K562 (cell line): ENCODE results near the gene BOLA1. TPM values are rescaled to one million over a fixed set of nuclear protein-coding genes. Genes with fewer than 3 reads are reported as not detected.
A peak's percentile ranks its signal among the peaks of the same experiment; 100 is the strongest.

Experiments
- ASH1L ChIP-seq: fragments of 450-650 bp; IDR thresholded peaks from 2 replicates; pipeline ENCODE4 v1.6.1; 2018; ENCODE audit warnings: borderline replicate concordance, mild to moderate bottlenecking, low read depth; ENCODE audit not compliant: partially characterized antibody
- BRCA1 ChIP-seq, 2 experiments: fragments of 450-650 bp in 1 of 2; sonication (generic) in 1 of 2; formaldehyde crosslinking in 1 of 2; IDR thresholded peaks; 2 replicates each; pipeline versions ENCODE4 v1.5.0 to v1.6.1; 2017 to 2020; ENCODE audit warnings: mild to moderate bottlenecking in 1 of 2, missing genetic modification reagents in 1 of 2
- CSDE1 ChIP-seq, 2 experiments: fragments of 450-650 bp; IDR thresholded peaks; 2 replicates each; pipeline ENCODE4 v1.6.1; 2016; ENCODE audit warnings: mild to moderate bottlenecking in 1 of 2
- DLX4 ChIP-seq: fragments of 250-450 bp; sonication (Bioruptor Pico); IDR thresholded peaks from 2 replicates; pipeline ENCODE4 v1.6.1; 2021; ENCODE audit warnings: mild to moderate bottlenecking
- ETS2 ChIP-seq: IDR thresholded peaks from 2 replicates; pipeline ENCODE4 v1.6.1; 2016; ENCODE audit warnings: borderline replicate concordance, missing genetic modification characterization, mild to moderate bottlenecking, moderate library complexity, missing compliant biosample characterization; ENCODE audit not compliant: poor library complexity, severe bottlenecking
- HDAC1 ChIP-seq, 2 experiments: fragments of 450-650 bp; IDR thresholded peaks; 2 replicates each; pipeline ENCODE4 v1.6.1; 2016 to 2017; ENCODE audit warnings: inconsistent platforms in 1 of 2, mild to moderate bottlenecking in 1 of 2, moderate library complexity in 1 of 2
- PHTF2 ChIP-seq: fragments of 250-450 bp; sonication (Bioruptor Pico); IDR thresholded peaks from 2 replicates; pipeline ENCODE4 v1.5.0; 2021; ENCODE audit warnings: mild to moderate bottlenecking
- ZMIZ1 ChIP-seq, 2 experiments: fragments of 150-350 bp in 1 of 2; IDR thresholded peaks; 2 replicates each; pipeline ENCODE4 v1.6.1; 2012 to 2016; ENCODE audit warnings: low read depth in 2 of 2, low read length in 2 of 2, mild to moderate bottlenecking in 1 of 2, moderate library complexity in 1 of 2
- ZNF324 ChIP-seq: fragments of 250-450 bp; sonication (Bioruptor Pico); IDR thresholded peaks from 2 replicates; pipeline ENCODE4 v1.4.0; 2020; ENCODE audit warnings: mild to moderate bottlenecking
- polyA plus RNA-seq, 8 experiments: library from polyadenylated mRNA; depleted of rRNA in 4 of 8; stranded (reverse) in 5 of 8; unstranded in 3 of 8; fragments of >200 nt; fragmentation: Nextera tagmentation in 2 of 8; fragmentation: Illumina TruSeq in 1 of 8; extraction: Ambion mirVana in 2 of 8; extraction: Trizol in 1 of 8; gene quantifications; 2 replicates each; pipeline versions ENCODE4 v1.2.1 to v1.2.3, GENCODE V29; 2011 to 2014; ENCODE audit warnings: inconsistent platforms in 1 of 8, missing spikeins in 1 of 8
- total RNA-seq, 7 experiments: library from RNA; depleted of rRNA in 6 of 7; stranded (reverse); fragments of >200 nt in 6 of 7; fragmentation: Illumina TruSeq in 2 of 7; extraction: Trizol in 2 of 7; gene quantifications; 2 replicates each; pipeline versions ENCODE4 v1.2.1 to v1.2.3, GENCODE V29; 2011 to 2021; ENCODE audit warnings: low replicate concordance in 1 of 7
- TF ChIP-seq, protein P1 (sequence below): fragments of 450-650 bp; IDR thresholded peaks from 2 replicates; pipeline ENCODE4 v1.6.1; 2017; ENCODE audit warnings: antibody characterized with exemption, mild to moderate bottlenecking
- TF ChIP-seq, protein P2 (sequence below): fragments of 450-650 bp; formaldehyde crosslinking; IDR thresholded peaks from 2 replicates; pipeline ENCODE4 v1.4.0; 2022; ENCODE audit warnings: missing genetic modification characterization
- TF ChIP-seq, protein P3 (sequence below): sonication (generic); formaldehyde crosslinking; IDR thresholded peaks from 2 replicates; pipeline ENCODE4 v1.5.0; 2020; ENCODE audit warnings: missing genetic modification reagents
- TF ChIP-seq, protein P4 (sequence below): fragments of 200-800 bp; sonication (Bioruptor generic); IDR thresholded peaks from 2 replicates; pipeline ENCODE4 v1.6.1; 2017; ENCODE audit warnings: missing genetic modification characterization, missing compliant biosample characterization

The BOLA1 gene
- total and polyA plus RNA-seq, 9 of the 15 experiments (the other 6 are each of a cell fraction or from before 2014, with no cell fraction given), result 0.18 to 1.2 (median 0.40) TPM; not detected in 2

DNA sequence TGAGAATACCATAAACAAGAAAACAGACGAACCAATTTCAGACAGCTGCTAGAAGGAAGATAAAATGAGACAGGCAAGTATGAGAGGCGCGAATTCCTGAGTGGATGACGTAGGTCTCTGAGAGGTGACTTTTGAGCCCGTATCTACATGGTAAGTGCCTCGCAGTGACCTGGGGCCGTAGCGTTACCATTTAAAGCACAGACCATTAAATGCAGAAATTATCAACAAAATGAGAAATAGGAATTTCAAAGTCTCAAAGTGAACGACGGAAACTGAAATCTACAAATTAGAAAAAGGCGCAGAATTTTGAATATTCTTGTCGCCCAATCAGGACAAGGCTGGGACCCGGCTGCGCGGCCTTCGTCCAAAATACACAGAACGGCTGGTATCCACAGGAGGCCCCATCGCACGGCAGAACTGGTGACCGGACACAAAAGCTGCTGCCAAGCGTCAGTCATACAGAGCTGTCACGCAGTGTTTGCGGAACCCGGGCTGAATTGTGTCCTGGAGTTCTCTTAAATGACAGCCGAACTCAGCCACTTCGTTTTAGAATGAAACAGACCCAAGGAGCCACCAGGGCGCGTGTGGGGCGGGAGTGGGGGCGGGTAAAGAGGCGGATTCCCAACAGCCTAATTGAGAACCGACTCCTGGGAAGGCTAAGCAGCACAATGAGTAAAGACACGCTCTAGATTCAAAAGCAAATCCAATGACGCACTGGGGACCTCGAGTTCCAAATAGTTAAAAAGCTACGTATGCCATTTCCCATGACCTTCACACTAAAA is 13.8 kb upstream of the BOLA1 start (continued):
- TF ChIP-seq, protein P1, sequence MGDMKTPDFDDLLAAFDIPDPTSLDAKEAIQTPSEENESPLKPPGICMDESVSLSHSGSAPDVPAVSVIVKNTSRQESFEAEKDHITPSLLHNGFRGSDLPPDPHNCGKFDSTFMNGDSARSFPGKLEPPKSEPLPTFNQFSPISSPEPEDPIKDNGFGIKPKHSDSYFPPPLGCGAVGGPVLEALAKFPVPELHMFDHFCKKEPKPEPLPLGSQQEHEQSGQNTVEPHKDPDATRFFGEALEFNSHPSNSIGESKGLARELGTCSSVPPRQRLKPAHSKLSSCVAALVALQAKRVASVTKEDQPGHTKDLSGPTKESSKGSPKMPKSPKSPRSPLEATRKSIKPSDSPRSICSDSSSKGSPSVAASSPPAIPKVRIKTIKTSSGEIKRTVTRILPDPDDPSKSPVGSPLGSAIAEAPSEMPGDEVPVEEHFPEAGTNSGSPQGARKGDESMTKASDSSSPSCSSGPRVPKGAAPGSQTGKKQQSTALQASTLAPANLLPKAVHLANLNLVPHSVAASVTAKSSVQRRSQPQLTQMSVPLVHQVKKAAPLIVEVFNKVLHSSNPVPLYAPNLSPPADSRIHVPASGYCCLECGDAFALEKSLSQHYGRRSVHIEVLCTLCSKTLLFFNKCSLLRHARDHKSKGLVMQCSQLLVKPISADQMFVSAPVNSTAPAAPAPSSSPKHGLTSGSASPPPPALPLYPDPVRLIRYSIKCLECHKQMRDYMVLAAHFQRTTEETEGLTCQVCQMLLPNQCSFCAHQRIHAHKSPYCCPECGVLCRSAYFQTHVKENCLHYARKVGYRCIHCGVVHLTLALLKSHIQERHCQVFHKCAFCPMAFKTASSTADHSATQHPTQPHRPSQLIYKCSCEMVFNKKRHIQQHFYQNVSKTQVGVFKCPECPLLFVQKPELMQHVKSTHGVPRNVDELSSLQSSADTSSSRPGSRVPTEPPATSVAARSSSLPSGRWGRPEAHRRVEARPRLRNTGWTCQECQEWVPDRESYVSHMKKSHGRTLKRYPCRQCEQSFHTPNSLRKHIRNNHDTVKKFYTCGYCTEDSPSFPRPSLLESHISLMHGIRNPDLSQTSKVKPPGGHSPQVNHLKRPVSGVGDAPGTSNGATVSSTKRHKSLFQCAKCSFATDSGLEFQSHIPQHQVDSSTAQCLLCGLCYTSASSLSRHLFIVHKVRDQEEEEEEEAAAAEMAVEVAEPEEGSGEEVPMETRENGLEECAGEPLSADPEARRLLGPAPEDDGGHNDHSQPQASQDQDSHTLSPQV, result no peak; the same call in 1 of the 2 replicates
- TF ChIP-seq, protein P2, sequence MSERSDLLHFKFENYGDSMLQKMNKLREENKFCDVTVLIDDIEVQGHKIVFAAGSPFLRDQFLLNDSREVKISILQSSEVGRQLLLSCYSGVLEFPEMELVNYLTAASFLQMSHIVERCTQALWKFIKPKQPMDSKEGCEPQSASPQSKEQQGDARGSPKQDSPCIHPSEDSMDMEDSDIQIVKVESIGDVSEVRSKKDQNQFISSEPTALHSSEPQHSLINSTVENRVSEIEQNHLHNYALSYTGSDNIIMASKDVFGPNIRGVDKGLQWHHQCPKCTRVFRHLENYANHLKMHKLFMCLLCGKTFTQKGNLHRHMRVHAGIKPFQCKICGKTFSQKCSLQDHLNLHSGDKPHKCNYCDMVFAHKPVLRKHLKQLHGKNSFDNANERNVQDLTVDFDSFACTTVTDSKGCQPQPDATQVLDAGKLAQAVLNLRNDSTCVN, result no peak
- TF ChIP-seq ETS2 (tag) (no peak), HDAC1 (IDR thresholded peaks at IDR 0.05) (no peak), ZNF324 (no peak), BRCA1 (IDR thresholded peaks at IDR 0.05) (no peak), BRCA1 (CRISPR knock-in tag; IDR thresholded peaks at IDR 0.05) (no peak), PHTF2 (CRISPR knock-in tag) (no peak), ASH1L (no peak), DLX4 (CRISPR knock-in tag) (no peak), ZMIZ1 (IDR thresholded peaks at IDR 0.05; ENCODE audit: low read depth in 2 of 2, low read length in 2 of 2) (no peak; a peak in 1 of 4 replicates), CSDE1 (IDR thresholded peaks at IDR 0.05) (no peak; a peak in 1 of 4 replicates)
- TF ChIP-seq, protein P3, sequence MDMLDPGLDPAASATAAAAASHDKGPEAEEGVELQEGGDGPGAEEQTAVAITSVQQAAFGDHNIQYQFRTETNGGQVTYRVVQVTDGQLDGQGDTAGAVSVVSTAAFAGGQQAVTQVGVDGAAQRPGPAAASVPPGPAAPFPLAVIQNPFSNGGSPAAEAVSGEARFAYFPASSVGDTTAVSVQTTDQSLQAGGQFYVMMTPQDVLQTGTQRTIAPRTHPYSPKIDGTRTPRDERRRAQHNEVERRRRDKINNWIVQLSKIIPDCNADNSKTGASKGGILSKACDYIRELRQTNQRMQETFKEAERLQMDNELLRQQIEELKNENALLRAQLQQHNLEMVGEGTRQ (CRISPR knock-in tag), result no peak
- TF ChIP-seq, protein P4, sequence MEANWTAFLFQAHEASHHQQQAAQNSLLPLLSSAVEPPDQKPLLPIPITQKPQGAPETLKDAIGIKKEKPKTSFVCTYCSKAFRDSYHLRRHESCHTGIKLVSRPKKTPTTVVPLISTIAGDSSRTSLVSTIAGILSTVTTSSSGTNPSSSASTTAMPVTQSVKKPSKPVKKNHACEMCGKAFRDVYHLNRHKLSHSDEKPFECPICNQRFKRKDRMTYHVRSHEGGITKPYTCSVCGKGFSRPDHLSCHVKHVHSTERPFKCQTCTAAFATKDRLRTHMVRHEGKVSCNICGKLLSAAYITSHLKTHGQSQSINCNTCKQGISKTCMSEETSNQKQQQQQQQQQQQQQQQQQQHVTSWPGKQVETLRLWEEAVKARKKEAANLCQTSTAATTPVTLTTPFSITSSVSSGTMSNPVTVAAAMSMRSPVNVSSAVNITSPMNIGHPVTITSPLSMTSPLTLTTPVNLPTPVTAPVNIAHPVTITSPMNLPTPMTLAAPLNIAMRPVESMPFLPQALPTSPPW (CRISPR knock-in tag), result peak; percentile 30; the same call in 1 of the 2 replicates
